ENCODE measurements around the gene NTN1. TPM values are rescaled to one million over a fixed set of nuclear protein-coding genes. Genes with fewer than 3 reads are reported as not detected.

Gene NTN1
- total RNA-seq, 1 experiment from 2014 or later, result 1.2 TPM

DNA sequence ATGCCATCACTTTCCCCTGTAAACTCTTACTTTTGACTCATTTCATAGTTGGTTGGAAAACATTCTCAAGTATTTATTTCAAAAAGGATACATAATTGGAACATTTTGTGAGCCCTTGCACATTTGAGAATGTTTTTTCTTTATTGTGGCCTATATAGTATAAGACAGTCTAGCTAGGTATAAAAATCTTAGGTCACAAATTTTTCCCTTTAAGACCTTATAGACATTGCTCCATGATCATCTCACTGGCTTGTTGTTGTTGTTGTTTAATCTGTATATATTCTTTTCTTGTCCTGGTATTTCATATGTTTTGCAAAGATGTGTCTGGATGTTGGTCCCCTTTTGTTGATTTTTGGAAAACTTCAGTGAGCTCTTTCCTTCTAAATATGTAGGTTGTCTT lies 194.2 kb downstream of the NTN1 start:
- DNase-seq, result no peak
- no peak overlapping the region for H2AFZ ChIP-seq (ENCODE audit: low read length)
- H3K9ac ChIP-seq (ENCODE audit: extremely low read depth, insufficient read length, low read length), result no peak overlapping the region
- H3K27ac ChIP-seq (ENCODE audit: insufficient read length, low read depth, low read length), result no peak overlapping the region
- H3K79me1 ChIP-seq (ENCODE audit: insufficient read depth, low read depth, low read length, poor library complexity, severe bottlenecking), result no peaks in the 10 kb centered on the region
- no peak overlapping the region for H3K4me3 Mint-ChIP-seq
- H4K5ac ChIP-seq (ENCODE audit: insufficient read length, low read depth, low read length), result no peak overlapping the region
- no peak overlapping the region for H2BK5ac ChIP-seq (ENCODE audit: insufficient read length, low read length)
- no peak overlapping the region for H2AK5ac ChIP-seq (ENCODE audit: insufficient read length, low read length)
- no peak overlapping the region for H3T11ph ChIP-seq (ENCODE audit: low read length)
- no peaks in the 10 kb centered on the region for H3K4me1 ChIP-seq (ENCODE audit: insufficient read depth, low read length)
- no peak overlapping the region for H4K91ac ChIP-seq (ENCODE audit: insufficient read length, low read depth, low read length)
- TF ChIP-seq, protein P1, sequence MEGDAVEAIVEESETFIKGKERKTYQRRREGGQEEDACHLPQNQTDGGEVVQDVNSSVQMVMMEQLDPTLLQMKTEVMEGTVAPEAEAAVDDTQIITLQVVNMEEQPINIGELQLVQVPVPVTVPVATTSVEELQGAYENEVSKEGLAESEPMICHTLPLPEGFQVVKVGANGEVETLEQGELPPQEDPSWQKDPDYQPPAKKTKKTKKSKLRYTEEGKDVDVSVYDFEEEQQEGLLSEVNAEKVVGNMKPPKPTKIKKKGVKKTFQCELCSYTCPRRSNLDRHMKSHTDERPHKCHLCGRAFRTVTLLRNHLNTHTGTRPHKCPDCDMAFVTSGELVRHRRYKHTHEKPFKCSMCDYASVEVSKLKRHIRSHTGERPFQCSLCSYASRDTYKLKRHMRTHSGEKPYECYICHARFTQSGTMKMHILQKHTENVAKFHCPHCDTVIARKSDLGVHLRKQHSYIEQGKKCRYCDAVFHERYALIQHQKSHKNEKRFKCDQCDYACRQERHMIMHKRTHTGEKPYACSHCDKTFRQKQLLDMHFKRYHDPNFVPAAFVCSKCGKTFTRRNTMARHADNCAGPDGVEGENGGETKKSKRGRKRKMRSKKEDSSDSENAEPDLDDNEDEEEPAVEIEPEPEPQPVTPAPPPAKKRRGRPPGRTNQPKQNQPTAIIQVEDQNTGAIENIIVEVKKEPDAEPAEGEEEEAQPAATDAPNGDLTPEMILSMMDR (conservative IDR thresholded peaks at IDR 0.05), result no peak
- no peak overlapping the region for H2BK20ac ChIP-seq (ENCODE audit: low read depth, low read length, poor library complexity, severe bottlenecking)
- no peak overlapping the region for H4K8ac ChIP-seq (replicated peaks; ENCODE audit: insufficient read length, low read depth, low read length)
- H3K4ac ChIP-seq (ENCODE audit: low read depth, low read length), result no peak overlapping the region
- no peaks in the 10 kb centered on the region for H3K23me2 ChIP-seq (ENCODE audit: insufficient read length, low read depth, low read length, poor library complexity, severe bottlenecking)
- peaks cover 1 to 16% (median 14%) of the 10 kb centered on the region in 3 experiments; a peak in 6 of 7 replicates for H3K36me3 Mint-ChIP-seq (ENCODE audit: insufficient read depth in 1 of 3, low read depth in 3 of 3)
- H2BK12ac ChIP-seq (ENCODE audit: insufficient read length, low read depth, low read length), result no peak overlapping the region
- H3K27ac Mint-ChIP-seq, result no peak overlapping the region
- no peak overlapping the region for H3K56ac ChIP-seq (ENCODE audit: insufficient read length, low read depth, low read length)
- H3K14ac ChIP-seq (ENCODE audit: insufficient read depth, low read length), result no peak overlapping the region
- H3K79me2 ChIP-seq (ENCODE audit: insufficient read depth, low read length), result no peaks in the 10 kb centered on the region
- H3K4me2 ChIP-seq (ENCODE audit: insufficient read depth, insufficient read length, low read length), result no peak overlapping the region
- H2BK120ac ChIP-seq (ENCODE audit: low read depth, low read length, poor library complexity, severe bottlenecking), result no peak overlapping the region
- H3K23ac ChIP-seq (ENCODE audit: insufficient read length, low read depth, low read length), result no peak overlapping the region
- no peak overlapping the region for H2BK15ac ChIP-seq (ENCODE audit: low read depth, low read length)
- H3K18ac ChIP-seq (ENCODE audit: insufficient read length, low read depth, low read length), result no peak overlapping the region
- peaks cover 27 to 31% of the 10 kb centered on the region in 2 experiments for H3K4me1 Mint-ChIP-seq
- H3K27me3 ChIP-seq (ENCODE audit: insufficient read depth, low read length), result no peaks in the 10 kb centered on the region
- H4K20me1 ChIP-seq (ENCODE audit: control insufficient read depth, insufficient read depth, insufficient read length), result no peaks in the 10 kb centered on the region
- H3K27me3 Mint-ChIP-seq (ENCODE audit: low read depth), result peaks cover 7% of the 10 kb centered on the region
- H3K9me3 Mint-ChIP-seq, result peaks cover 15 to 17% of the 10 kb centered on the region in 2 experiments
- no peaks in the 10 kb centered on the region for H3K9me3 ChIP-seq (ENCODE audit: control insufficient read depth, low read depth, low read length)
